GM12872 (cell line): Measurements from ENCODE around the gene COX5A.

Experiments
- TF ChIP-seq, protein P1 (sequence below): IDR thresholded peaks from 3 replicates; pipeline ENCODE4 v1.5.1; 2011; ENCODE audit warnings: low read depth, mild to moderate bottlenecking, low read length, moderate library complexity; ENCODE audit not compliant: insufficient read depth

Gene COX5A

DNA sequence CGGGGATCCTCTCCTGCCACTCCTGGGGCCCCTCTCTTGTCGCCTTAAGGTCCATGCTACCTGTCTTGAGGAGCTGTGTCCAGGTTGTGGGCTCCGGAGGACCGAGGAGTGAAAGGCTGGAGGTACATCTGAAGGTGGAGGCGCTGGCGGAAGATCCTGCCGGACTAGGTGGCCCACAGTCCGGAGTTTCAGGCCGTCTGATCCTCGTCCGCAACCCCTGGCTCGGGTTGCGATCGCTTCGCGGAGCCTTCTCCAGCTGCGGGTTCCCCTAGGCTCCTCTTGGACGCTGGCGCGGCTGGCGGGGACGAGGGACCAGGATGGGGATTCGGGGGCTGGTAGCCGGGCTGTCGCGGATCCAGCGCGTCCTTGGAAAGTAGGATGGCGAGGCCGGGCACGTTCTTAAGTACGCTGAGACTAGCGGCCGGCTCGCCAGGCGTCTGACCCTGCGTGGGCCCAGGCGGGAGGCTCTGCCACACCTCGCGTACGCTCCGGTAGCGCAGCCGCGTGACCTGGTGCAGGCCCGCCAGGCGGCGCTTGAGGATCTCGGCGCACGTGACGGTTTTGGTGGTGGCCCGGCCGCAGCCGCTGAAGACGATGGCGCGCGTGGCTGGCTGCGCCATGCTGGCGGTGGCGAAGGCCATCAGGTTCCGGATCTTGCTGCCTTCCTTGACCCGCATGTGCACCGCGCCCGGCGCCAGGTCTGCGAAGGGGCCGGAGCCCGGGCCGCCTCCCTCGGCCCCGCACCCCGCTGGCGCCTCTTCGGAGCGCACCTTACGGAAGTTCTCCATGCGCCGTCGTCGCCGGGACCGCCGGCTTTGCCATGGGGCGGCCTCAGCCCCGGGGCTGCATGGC, 18.1 kb upstream of the COX5A start:
- TF ChIP-seq, protein P1, sequence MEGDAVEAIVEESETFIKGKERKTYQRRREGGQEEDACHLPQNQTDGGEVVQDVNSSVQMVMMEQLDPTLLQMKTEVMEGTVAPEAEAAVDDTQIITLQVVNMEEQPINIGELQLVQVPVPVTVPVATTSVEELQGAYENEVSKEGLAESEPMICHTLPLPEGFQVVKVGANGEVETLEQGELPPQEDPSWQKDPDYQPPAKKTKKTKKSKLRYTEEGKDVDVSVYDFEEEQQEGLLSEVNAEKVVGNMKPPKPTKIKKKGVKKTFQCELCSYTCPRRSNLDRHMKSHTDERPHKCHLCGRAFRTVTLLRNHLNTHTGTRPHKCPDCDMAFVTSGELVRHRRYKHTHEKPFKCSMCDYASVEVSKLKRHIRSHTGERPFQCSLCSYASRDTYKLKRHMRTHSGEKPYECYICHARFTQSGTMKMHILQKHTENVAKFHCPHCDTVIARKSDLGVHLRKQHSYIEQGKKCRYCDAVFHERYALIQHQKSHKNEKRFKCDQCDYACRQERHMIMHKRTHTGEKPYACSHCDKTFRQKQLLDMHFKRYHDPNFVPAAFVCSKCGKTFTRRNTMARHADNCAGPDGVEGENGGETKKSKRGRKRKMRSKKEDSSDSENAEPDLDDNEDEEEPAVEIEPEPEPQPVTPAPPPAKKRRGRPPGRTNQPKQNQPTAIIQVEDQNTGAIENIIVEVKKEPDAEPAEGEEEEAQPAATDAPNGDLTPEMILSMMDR: peak; percentile 62

DNA sequence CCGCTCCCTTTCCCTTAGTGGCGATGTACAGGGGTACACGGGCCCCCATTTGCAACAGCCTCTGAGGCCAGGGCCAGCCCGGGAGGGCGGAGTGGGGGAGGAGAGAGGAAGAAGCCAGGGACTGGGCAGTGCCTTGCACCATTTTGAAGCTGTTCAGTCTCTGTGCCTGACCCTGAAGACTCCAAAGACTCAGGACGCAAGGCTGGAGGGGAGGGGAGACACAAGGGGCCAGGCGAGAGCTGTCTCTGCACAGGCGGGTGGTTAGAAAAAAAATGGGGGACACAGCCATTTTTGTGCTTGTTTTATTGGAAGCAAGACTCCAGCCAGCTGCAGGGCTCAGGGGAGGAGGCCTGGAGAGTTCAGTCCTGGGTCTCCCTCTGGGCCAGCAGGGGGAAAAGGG, 17.1 kb upstream of the COX5A start:
- TF ChIP-seq, protein P1: no peak

DNA sequence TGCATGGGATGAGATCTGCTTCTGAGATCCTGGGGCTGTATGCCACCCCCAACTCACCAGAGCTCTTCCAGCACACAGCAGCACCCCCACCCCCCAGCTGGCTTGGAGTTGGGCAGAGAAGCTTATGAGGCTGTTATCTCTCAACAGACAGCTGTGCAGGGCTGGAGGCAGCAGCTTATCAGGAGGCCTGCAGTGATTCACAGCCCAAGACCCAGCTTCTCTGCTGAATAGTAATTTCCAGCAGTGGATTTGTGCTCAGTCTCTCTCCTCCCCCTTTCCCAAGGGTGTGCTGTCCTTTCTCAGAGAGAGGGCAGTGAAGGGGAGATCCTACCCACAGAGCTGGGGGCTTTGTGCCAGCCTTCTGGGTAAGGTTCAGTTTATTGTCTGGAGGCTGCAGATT, 16.6 kb upstream of the COX5A start:
- TF ChIP-seq, protein P1: no peak

DNA sequence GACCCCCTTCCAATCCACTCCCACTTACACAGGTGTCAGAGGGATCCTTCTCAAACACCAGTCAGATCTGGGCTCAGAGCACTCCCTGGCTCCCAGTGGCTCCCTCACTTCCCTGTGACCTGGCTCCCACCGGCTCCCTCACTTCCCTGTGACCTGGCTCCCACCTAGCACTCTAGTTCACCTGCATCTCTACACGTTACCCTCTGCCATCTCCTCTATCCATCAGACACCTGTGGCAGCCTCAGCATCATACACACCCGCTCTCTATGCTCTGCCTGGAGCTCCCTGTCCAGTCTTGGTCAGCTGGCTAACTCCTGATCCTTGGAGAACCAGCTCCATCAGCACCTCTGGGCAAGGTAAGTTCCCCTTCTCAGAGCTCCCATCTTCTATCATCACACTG, 13.1 kb upstream of the COX5A start:
- TF ChIP-seq, protein P1: no peak

DNA sequence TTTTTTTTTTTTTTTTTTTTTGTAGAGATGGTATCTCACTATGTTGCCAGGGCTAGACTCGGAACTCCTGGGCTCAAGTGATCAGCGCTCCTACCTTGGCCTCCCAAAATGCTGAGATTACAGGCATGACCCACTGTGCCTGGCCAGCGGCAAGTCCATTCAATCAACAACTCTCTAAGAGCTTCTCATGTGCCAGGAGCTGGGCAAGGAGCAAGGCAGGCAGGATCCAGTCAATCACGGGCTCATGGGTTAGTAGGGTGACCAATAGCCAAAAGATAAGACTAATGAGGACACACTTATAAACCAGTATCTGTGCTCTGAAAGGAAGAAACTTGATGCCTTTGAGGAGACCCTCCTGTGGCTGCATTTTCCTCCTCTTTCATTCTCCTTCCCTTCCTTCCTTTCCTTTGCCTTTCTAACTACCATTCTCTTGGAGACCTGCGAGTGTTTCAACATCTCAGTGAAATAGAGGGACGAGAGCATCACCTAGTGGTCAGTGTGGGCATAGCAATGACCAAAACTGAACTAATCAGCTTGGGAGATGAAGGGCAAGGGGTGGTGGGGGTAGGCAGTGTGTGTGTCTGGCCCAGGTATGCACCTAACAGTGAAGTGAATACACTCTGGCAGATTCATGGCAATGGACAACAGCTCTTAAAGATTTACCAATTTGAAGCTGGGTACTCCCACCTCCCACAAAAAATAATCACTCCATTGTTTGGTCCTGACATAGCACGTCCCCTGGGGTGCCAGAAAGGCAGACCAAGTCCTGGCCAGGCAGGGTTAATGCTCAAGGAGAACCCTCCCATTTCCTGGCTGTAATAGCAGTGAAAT, 12.4 kb upstream of the COX5A start:
- TF ChIP-seq, protein P1: peak; percentile 100

DNA sequence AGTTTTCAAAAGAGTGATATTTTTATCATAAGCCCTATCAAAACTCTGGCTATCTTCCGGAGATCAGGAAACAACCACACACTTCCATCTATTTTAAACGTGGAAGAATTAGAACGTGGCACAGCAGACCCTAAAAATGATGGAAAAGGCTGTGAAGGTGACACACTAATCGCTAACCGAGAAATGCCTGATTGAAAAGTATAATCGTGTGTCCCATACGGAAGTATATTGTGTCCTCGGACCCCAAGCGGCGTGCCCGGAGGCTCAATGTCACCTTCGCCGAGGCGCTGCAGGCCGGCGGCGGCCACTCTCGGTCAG, 642 bp downstream of the COX5A start:
- TF ChIP-seq, protein P1: no peak

DNA sequence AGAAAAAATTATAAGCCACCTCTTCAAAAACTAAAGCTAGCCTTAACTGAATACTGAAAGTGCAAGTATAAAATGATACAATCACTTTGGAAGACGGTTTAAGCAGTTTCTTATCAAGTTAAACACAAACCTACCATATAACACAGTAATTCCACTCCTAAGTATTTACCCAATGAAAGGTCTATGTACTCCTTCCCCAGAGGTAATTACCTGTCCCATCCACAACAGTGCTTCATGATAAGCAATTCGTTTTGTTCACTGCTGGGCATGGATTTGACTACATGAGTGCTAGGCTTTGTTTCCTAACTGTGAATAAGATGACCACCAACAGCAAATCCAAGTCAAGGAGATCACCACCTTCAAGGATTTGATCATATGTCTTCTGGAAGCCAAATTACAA, 4.3 kb downstream of the COX5A start:
- TF ChIP-seq, protein P1: no peak
